GM21447 (cell line): Measurements from ENCODE around the gene ZC2HC1B.
"Not testable (repeated sequence)": the region's sequence is repeated elsewhere in the genome, so short reads cannot be mapped to it uniquely, and the experiment has no call there.

Experiments used
- ATAC-seq: cut with Tn5 transposase; IDR thresholded peaks from one replicate; pipeline ENCODE4 v1.9.1; 2021; ENCODE audit not compliant: unreplicated experiment

Gene ZC2HC1B

GRCh38 chr6:143868808-143869207 lies 4.5 kb downstream of the ZC2HC1B start:
- not testable (repeated sequence) for ATAC-seq

GRCh38 chr6:143871202-143871730 lies 7.0 kb downstream of the ZC2HC1B start:
- ATAC-seq: not testable (repeated sequence)

- ATAC-seq: peak; percentile 86
Observed at GRCh38 chr6:143872201-143872600, 7.9 kb downstream of the ZC2HC1B start.

GRCh38 chr6:143873600-143873999 lies 9.3 kb downstream of the ZC2HC1B start:
- ATAC-seq: not testable (repeated sequence)

GRCh38 chr6:143874503-143874902 lies 10.2 kb downstream of the ZC2HC1B start:
- not testable (repeated sequence) for ATAC-seq

- ATAC-seq: no peak
Observed at GRCh38 chr6:143877584-143878271, 13.5 kb downstream of the ZC2HC1B start.

GRCh38 chr6:143878272-143878760 lies 14.0 kb downstream of the ZC2HC1B start:
- no peak for ATAC-seq

- ATAC-seq: no peak
Observed at GRCh38 chr6:143880412-143880811, 16.1 kb downstream of the ZC2HC1B start.

GRCh38 chr6:143882401-143882930 lies 18.2 kb downstream of the ZC2HC1B start:
- ATAC-seq: no peak

GRCh38 chr6:143884216-143884900 lies 20.1 kb downstream of the ZC2HC1B start:
- no peak for ATAC-seq

- no peak for ATAC-seq
Observed at GRCh38 chr6:143885116-143885515, 20.8 kb downstream of the ZC2HC1B start.

GRCh38 chr6:143894655-143895054 lies 30.4 kb downstream of the ZC2HC1B start:
- no peak for ATAC-seq

GRCh38 chr6:143896126-143896860 lies 32.0 kb downstream of the ZC2HC1B start:
- ATAC-seq: no peak

GRCh38 chr6:143900358-143900757 lies 36.1 kb downstream of the ZC2HC1B start:
- ATAC-seq: no peak

GRCh38 chr6:143901885-143902750 lies 37.8 kb downstream of the ZC2HC1B start:
- peak; percentile 97 for ATAC-seq

GRCh38 chr6:143902827-143903226 lies 38.6 kb downstream of the ZC2HC1B start:
- no peak for ATAC-seq

- no peak for ATAC-seq
Observed at GRCh38 chr6:143911028-143911427, 46.8 kb downstream of the ZC2HC1B start.

GRCh38 chr6:143912671-143913070 lies 48.4 kb downstream of the ZC2HC1B start:
- no peak for ATAC-seq

- ATAC-seq: not testable (repeated sequence)
Observed at GRCh38 chr6:143917026-143917425, 52.8 kb downstream of the ZC2HC1B start.

GRCh38 chr6:143928853-143929252 lies 64.6 kb downstream of the ZC2HC1B start:
- no peak for ATAC-seq
